Keratinocyte (primary cell): ENCODE results near the gene APLF. TPM values are rescaled to one million over a fixed set of nuclear protein-coding genes. Genes with fewer than 3 reads are reported as not detected.

Source experiments
- DNase-seq: peaks from one replicate; pipeline ENCODE4 v3.0.0-alpha.2; 2011; ENCODE audit warnings: low read depth, missing footprints, low spot score
- FAIRE-seq: peaks from 2 replicates; lab custom pipeline; 2011; peaks lifted over from hg19 to GRCh38; lab: Jason Lieb, UNC
- H2AFZ ChIP-seq: 2 replicates; pipeline ENCODE4 v1.6.0; 2012; ENCODE audit warnings: low read length, control low read depth, inconsistent platforms; ENCODE audit not compliant: control insufficient read depth
- H3K27ac ChIP-seq: 2 replicates; pipeline ENCODE4 v1.5.1; 2011; ENCODE audit warnings: low read length; ENCODE audit not compliant: control insufficient read depth, insufficient read depth
- H3K27me3 ChIP-seq: 3 replicates; pipeline ENCODE4 v1.6.0; 2011; ENCODE audit warnings: low read length; ENCODE audit not compliant: control insufficient read depth, insufficient read depth; ENCODE audit errors: extremely low read depth
- H3K36me3 ChIP-seq, 2 experiments: 2 replicates in 1 of 2; 3 replicates in 1 of 2; pipeline ENCODE4 v1.5.1; 2011; ENCODE audit warnings: low read length in 2 of 2, mild to moderate bottlenecking in 1 of 2; ENCODE audit not compliant: control insufficient read depth in 2 of 2, insufficient read depth in 2 of 2; ENCODE audit errors: extremely low read depth in 1 of 2
- H3K4me1 ChIP-seq: 3 replicates; pipeline ENCODE4 v1.5.1; 2011; ENCODE audit warnings: low read length; ENCODE audit not compliant: control insufficient read depth, insufficient read depth; ENCODE audit errors: extremely low read depth
- H3K4me2 ChIP-seq: 3 replicates; pipeline ENCODE4 v1.6.0; 2011; ENCODE audit warnings: low read depth, low read length; ENCODE audit not compliant: control insufficient read depth, insufficient read depth; ENCODE audit errors: extremely low read depth
- H3K4me3 ChIP-seq, 3 experiments: fragments of 200-600 bp in 1 of 3; sonication (generic) in 1 of 3; 2 replicates in 2 of 3; 3 replicates in 1 of 3; pipeline ENCODE4 v1.5.1; 2011 to 2016; ENCODE audit warnings: low read length in 3 of 3, mild to moderate bottlenecking in 3 of 3, control low read depth in 2 of 3, inconsistent platforms in 1 of 3, low read depth in 1 of 3, mixed read lengths in 1 of 3, mixed run types in 1 of 3, moderate library complexity in 1 of 3; ENCODE audit not compliant: control insufficient read depth in 2 of 3, insufficient read depth in 2 of 3; ENCODE audit errors: extremely low read depth in 1 of 3
- H3K79me2 ChIP-seq: 2 replicates; pipeline ENCODE4 v1.6.0; 2012; ENCODE audit warnings: low read length; ENCODE audit not compliant: control insufficient read depth, insufficient read depth
- H3K9ac ChIP-seq: 3 replicates; pipeline ENCODE4 v1.6.0; 2011; ENCODE audit warnings: low read length; ENCODE audit not compliant: control insufficient read depth, insufficient read depth; ENCODE audit errors: extremely low read depth
- H3K9me1 ChIP-seq: 3 replicates; pipeline ENCODE4 v1.6.0; 2011; ENCODE audit warnings: low read length; ENCODE audit not compliant: control insufficient read depth, insufficient read depth; ENCODE audit errors: extremely low read depth
- H3K9me3 ChIP-seq: 2 replicates; pipeline ENCODE4 v1.5.1; 2012; ENCODE audit warnings: low read depth, low read length; ENCODE audit not compliant: control insufficient read depth
- H4K20me1 ChIP-seq: 3 replicates; pipeline ENCODE4 v1.6.0; 2011; ENCODE audit warnings: low read length; ENCODE audit not compliant: control insufficient read depth, insufficient read depth; ENCODE audit errors: extremely low read depth
- EZH2 ChIP-seq: IDR thresholded peaks from one replicate; pipeline ENCODE4 v1.6.1; 2012; ENCODE audit warnings: inconsistent platforms, mild to moderate bottlenecking, low read length, moderate library complexity
- dilution Hi-C: fragments of 300-500 bp; cut with MboI; formaldehyde crosslinking; loops from one replicate; pipeline ENCODE4 v1.7.0; 2020; ENCODE audit warnings: low sequenced_read_pairs; ENCODE audit not compliant: extremely low pct_ligation_motif_present
- polyA plus RNA-seq, 5 experiments: library from polyadenylated mRNA; depleted of rRNA in 3 of 5; stranded (reverse) in 3 of 5; stranded (forward) in 1 of 5; unstranded in 1 of 5; fragments of >200 nt; gene quantifications; 1 replicate in 1 of 5; 2 replicates in 3 of 5; 3 replicates in 1 of 5; pipeline versions ENCODE4 v1.2.1 to v1.2.3, GENCODE V29; 2011 to 2012; ENCODE audit warnings: missing spikeins in 2 of 5, low read depth in 1 of 5, low replicate concordance in 1 of 5
- TF ChIP-seq, protein P1 (sequence below), 3 experiments: IDR thresholded peaks in 1 of 3; conservative IDR thresholded peaks in 1 of 3; optimal IDR thresholded peaks in 1 of 3; 2 replicates in 2 of 3; 3 replicates in 1 of 3; pipeline versions ENCODE3 to v1.5.1; 2011; ENCODE audit warnings: low read length in 3 of 3, mild to moderate bottlenecking in 3 of 3, moderate library complexity in 2 of 3, control low read depth in 1 of 3, inconsistent platforms in 1 of 3; ENCODE audit not compliant: insufficient read depth in 2 of 3; ENCODE audit errors: extremely low read depth in 1 of 3

Gene APLF
- polyA plus RNA-seq, 1 donor (not counting 4 experiments of a cell fraction or from before 2014, with no cell fraction given): 3.0 TPM

DNA sequence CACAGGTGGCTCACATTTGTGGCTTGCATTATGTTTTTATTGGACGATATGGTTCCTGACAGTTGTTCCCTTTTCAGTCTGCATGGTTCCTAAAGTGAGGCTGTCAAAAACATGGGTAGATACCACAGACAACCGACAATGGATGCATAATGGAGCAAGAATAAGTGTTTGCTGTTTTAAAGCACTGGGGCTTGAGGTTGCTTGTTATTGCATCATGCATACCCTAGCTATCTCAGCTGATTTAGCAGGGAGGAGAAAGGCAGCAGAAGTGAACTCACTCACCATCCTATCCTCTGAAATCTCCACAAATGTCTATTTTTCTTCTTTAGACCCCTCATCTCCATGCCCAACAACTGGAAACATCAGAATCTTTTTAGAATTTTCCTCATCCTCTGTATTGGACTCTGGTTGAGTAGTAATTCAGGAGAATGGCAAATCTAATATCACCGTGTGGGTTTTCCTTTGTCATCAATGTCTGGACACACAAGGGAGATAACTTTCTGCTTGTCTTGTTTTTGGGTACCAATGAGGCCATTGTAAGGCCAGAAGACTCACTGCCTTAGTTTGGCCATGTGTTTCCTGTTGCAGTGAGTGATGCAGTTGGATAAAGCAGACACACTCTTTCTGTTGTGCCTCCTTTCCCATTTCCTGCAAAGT lies 47.0 kb upstream of the APLF start:
- dilution Hi-C loops: no loop called here

DNA sequence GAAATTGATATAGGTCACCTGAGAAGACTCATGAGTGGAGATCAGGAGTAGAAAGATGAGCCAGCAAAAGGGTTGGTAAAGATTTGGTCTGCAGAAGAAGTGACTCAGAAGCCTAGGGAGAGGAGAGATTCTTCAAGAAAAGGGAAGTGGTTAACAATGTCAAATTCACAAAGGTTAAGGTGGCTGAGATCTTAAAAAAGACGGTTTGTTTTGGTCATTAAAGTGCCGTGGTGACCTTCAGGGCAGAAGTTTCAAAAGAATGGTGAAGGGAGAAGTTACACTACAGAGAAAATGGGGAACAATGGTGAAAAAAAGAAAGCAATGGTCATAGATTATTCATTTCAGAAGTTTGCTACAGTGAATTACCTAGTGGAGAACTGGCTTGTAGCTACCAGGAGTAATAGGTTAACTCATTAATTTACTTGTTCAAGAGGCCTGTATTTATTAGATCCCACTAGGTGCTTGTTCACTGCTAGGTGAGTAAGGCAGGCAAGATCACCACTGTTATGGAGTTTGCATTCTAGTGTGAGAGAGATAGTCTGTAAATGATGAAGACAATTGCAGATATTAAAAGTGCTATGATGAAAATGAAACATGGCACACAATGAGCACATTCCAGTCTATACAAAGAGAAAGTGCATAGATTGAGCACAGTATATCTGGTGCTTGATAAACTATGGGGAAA lies 43.3 kb upstream of the APLF start:
- no peaks in the 10 kb centered on the region for H4K20me1 ChIP-seq
- TF ChIP-seq, protein P1, sequence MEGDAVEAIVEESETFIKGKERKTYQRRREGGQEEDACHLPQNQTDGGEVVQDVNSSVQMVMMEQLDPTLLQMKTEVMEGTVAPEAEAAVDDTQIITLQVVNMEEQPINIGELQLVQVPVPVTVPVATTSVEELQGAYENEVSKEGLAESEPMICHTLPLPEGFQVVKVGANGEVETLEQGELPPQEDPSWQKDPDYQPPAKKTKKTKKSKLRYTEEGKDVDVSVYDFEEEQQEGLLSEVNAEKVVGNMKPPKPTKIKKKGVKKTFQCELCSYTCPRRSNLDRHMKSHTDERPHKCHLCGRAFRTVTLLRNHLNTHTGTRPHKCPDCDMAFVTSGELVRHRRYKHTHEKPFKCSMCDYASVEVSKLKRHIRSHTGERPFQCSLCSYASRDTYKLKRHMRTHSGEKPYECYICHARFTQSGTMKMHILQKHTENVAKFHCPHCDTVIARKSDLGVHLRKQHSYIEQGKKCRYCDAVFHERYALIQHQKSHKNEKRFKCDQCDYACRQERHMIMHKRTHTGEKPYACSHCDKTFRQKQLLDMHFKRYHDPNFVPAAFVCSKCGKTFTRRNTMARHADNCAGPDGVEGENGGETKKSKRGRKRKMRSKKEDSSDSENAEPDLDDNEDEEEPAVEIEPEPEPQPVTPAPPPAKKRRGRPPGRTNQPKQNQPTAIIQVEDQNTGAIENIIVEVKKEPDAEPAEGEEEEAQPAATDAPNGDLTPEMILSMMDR (optimal IDR thresholded peaks at IDR 0.05 in 1 of 3, IDR thresholded peaks at IDR 0.05 in 1 of 3, conservative IDR thresholded peaks at IDR 0.05 in 1 of 3; ENCODE audit: extremely low read depth in 1 of 3, insufficient read depth in 2 of 3, low read length in 3 of 3): no peak
- TF ChIP-seq EZH2: no peak
- H3K4me3 ChIP-seq: no peak overlapping the region
- H3K27me3 ChIP-seq: peaks cover 6% of the 10 kb centered on the region
- H3K4me1 ChIP-seq: no peaks in the 10 kb centered on the region
- no peak overlapping the region for H3K27ac ChIP-seq
- no peak for FAIRE-seq
- H2AFZ ChIP-seq: no peak overlapping the region
- no peak overlapping the region for H3K9ac ChIP-seq
- H3K4me2 ChIP-seq: no peak overlapping the region
- dilution Hi-C loops: no loop called here
- no peaks in the 10 kb centered on the region for H3K36me3 ChIP-seq
- no peaks in the 10 kb centered on the region for H3K79me2 ChIP-seq
- no peaks in the 10 kb centered on the region for H3K9me1 ChIP-seq
- no peaks in the 10 kb centered on the region for H3K9me3 ChIP-seq
- DNase-seq: no peak

More for the DNA sequence above, 47.0 kb upstream of the APLF start:
- no peak for FAIRE-seq
- no peak overlapping the region for H3K27ac ChIP-seq
- no peak overlapping the region for H3K4me2 ChIP-seq
- H3K79me2 ChIP-seq: no peaks in the 10 kb centered on the region
- H3K27me3 ChIP-seq: peaks cover 6% of the 10 kb centered on the region
- no peak for TF ChIP-seq EZH2
- TF ChIP-seq, protein P1 (optimal IDR thresholded peaks at IDR 0.05 in 1 of 3, IDR thresholded peaks at IDR 0.05 in 1 of 3, conservative IDR thresholded peaks at IDR 0.05 in 1 of 3; ENCODE audit: extremely low read depth in 1 of 3, insufficient read depth in 2 of 3, low read length in 3 of 3): no peak
- no peak overlapping the region for H3K9ac ChIP-seq
- no peaks in the 10 kb centered on the region for H4K20me1 ChIP-seq
- no peaks in the 10 kb centered on the region for H3K9me3 ChIP-seq
- no peaks in the 10 kb centered on the region for H3K9me1 ChIP-seq
- no peaks in the 10 kb centered on the region for H3K36me3 ChIP-seq
- H2AFZ ChIP-seq: no peak overlapping the region
- DNase-seq: no peak
- no peak overlapping the region for H3K4me3 ChIP-seq
- H3K4me1 ChIP-seq: no peaks in the 10 kb centered on the region
